Measurements from ENCODE around the gene TBPL2. TPM values are rescaled to one million over a fixed set of nuclear protein-coding genes. Genes with fewer than 3 reads are reported as not detected.

TBPL2 gene
- total RNA-seq, 1 experiment from 2014 or later: not detected

DNA sequence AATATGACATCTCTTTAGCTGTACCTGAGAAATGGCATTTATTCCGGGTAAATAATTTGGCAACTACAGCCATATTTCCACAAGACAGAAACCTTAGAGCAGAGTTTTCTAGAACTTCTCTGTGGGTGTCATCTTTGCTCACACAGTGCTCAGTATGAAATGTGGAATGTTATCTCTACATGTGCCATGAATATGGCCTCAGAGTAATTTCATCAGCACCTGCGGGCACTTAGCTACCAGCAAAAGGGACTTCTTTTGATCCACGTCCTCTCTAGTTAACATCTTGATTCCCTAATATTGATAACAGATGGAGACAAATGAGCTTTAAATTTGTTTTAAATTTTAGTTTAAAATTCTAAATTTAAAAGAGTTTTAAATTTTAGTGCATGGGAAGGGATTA is 25.9 kb downstream of the TBPL2 start:
- Histone ChIP-seq H3K4me3 (replicated peaks in 1 of 2; ENCODE audit: low read depth in 1 of 2, low read length in 2 of 2) (no peak overlapping the region), H3K27me3 (ENCODE audit: insufficient read depth, low read length) (no peaks in the 10 kb centered on the region), H3K27ac (ENCODE audit: low read depth, low read length) (no peak overlapping the region), H3K9me2 (ENCODE audit: insufficient read depth) (no peaks in the 10 kb centered on the region), H3K4me1 (ENCODE audit: control insufficient read depth in 1 of 2, insufficient read depth in 2 of 2, low read length in 2 of 2) (peaks cover 9 to 20% of the 10 kb centered on the region in 2 experiments), H3K79me2 (ENCODE audit: insufficient read depth, low read length) (peaks cover 20% of the 10 kb centered on the region), H3K9ac (ENCODE audit: low read length) (no peak overlapping the region), H3K36me3 (ENCODE audit: control insufficient read depth in 1 of 2, insufficient read depth in 2 of 2, low read length in 2 of 2) (no peaks in the 10 kb centered on the region), H3K9me3 (ENCODE audit: control insufficient read depth in 1 of 2, insufficient read depth in 1 of 2, low read depth in 1 of 2, low read length in 2 of 2) (no peaks in the 10 kb centered on the region), H2AFZ (ENCODE audit: low read depth, low read length, poor library complexity, severe bottlenecking) (no peak overlapping the region), H4K20me1 (ENCODE audit: insufficient read depth) (no peaks in the 10 kb centered on the region), H3K4me2 (ENCODE audit: low read length) (no peak overlapping the region)
- BruUV-seq (replicated peaks): no TSS peak
- DNase-seq (ENCODE audit: low read depth, low spot score): no peak
- no peak for TF ChIP-seq SIN3A (IDR thresholded peaks at IDR 0.05; ENCODE audit: low read depth)
- TF ChIP-seq, protein P1, sequence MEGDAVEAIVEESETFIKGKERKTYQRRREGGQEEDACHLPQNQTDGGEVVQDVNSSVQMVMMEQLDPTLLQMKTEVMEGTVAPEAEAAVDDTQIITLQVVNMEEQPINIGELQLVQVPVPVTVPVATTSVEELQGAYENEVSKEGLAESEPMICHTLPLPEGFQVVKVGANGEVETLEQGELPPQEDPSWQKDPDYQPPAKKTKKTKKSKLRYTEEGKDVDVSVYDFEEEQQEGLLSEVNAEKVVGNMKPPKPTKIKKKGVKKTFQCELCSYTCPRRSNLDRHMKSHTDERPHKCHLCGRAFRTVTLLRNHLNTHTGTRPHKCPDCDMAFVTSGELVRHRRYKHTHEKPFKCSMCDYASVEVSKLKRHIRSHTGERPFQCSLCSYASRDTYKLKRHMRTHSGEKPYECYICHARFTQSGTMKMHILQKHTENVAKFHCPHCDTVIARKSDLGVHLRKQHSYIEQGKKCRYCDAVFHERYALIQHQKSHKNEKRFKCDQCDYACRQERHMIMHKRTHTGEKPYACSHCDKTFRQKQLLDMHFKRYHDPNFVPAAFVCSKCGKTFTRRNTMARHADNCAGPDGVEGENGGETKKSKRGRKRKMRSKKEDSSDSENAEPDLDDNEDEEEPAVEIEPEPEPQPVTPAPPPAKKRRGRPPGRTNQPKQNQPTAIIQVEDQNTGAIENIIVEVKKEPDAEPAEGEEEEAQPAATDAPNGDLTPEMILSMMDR (IDR thresholded peaks at IDR 0.05 in 2 of 3, conservative IDR thresholded peaks at IDR 0.05 in 1 of 3; ENCODE audit: borderline replicate concordance in 1 of 3, insufficient read depth in 1 of 3, low read depth in 2 of 3, low read length in 2 of 3): no peak
- no peak for TF ChIP-seq ATF3 (IDR thresholded peaks at IDR 0.05)
- TF ChIP-seq RAD21 (IDR thresholded peaks at IDR 0.05; ENCODE audit: low read depth): no peak
- no peak for TF ChIP-seq SP1 (IDR thresholded peaks at IDR 0.05; ENCODE audit: low read depth)
- TF ChIP-seq POLR2A (IDR thresholded peaks at IDR 0.05; ENCODE audit: borderline replicate concordance, extremely low read depth, insufficient read depth, insufficient read length): no peak
- TF ChIP-seq CBX3 (IDR thresholded peaks at IDR 0.05; ENCODE audit: low read depth): no peak
- ChIA-PET CTCF (interaction anchor here (1.0 to 1.1 kb wide), 3 partner anchors 13 to 1068 kb away, joined by 3 to 6 read pairs (median 3); no protein-coding TSS in a partner anchor), RAD21 (ENCODE audit: low non-redundant PET in 1 of 2, low total read pairs in 2 of 2, uncharacterized antibody in 2 of 2, unreplicated experiment in 2 of 2) (no interaction called here), POLR2A (no interaction called here)
- intact Hi-C loops (cut with micrococcal nuclease): no loop called here
- no peak for ATAC-seq

DNA sequence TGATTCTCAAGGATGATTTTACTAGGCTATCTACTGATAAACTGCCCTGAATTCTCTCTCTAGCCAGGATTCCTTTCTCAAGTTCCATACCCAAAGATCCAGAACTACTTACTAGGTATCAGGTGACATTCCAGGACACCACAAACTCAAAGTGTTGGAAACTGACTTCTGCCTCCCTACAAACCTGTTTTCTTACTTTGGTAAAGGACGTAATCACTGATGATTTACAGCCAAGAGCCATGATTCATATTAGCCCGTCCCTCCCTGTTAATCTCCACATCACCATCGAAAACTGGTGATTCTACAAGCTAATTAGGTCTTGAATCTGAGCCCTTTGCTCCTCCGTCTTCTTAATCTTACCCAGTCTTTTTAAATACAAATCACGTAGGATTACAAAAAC is 27.7 kb downstream of the TBPL2 start:
- Histone ChIP-seq H3K27me3 (ENCODE audit: insufficient read depth, low read length) (no peaks in the 10 kb centered on the region), H2AFZ (ENCODE audit: low read depth, low read length, poor library complexity, severe bottlenecking) (peak overlapping the region; percentile 98), H3K79me2 (ENCODE audit: insufficient read depth, low read length) (peaks cover 31% of the 10 kb centered on the region), H3K9ac (ENCODE audit: low read length) (no peak overlapping the region), H3K9me2 (ENCODE audit: insufficient read depth) (no peaks in the 10 kb centered on the region), H3K4me1 (ENCODE audit: control insufficient read depth in 1 of 2, insufficient read depth in 2 of 2, low read length in 2 of 2) (peaks cover 9 to 20% of the 10 kb centered on the region in 2 experiments), H4K20me1 (ENCODE audit: insufficient read depth) (no peaks in the 10 kb centered on the region), H3K4me2 (ENCODE audit: low read length) (peak overlapping the region; percentile 98), H3K36me3 (ENCODE audit: control insufficient read depth in 1 of 2, insufficient read depth in 2 of 2, low read length in 2 of 2) (no peaks in the 10 kb centered on the region), H3K27ac (ENCODE audit: low read depth, low read length) (no peak overlapping the region), H3K4me3 (replicated peaks in 1 of 2; ENCODE audit: low read depth in 1 of 2, low read length in 2 of 2) (no peak overlapping the region), H3K9me3 (ENCODE audit: control insufficient read depth in 1 of 2, insufficient read depth in 1 of 2, low read depth in 1 of 2, low read length in 2 of 2) (no peaks in the 10 kb centered on the region)
- ChIA-PET POLR2A (no interaction called here), CTCF (no interaction called here), RAD21 (ENCODE audit: low non-redundant PET in 1 of 2, low total read pairs in 2 of 2, uncharacterized antibody in 2 of 2, unreplicated experiment in 2 of 2) (no interaction called here)
- no TSS peak for BruUV-seq (replicated peaks)
- DNase-seq (ENCODE audit: low read depth, low spot score) (no peak), ATAC-seq (no peak)
- intact Hi-C loops (cut with micrococcal nuclease): no loop called here
- TF ChIP-seq CEBPB (IDR thresholded peaks at IDR 0.05; ENCODE audit: low read depth) (no peak), SIN3A (IDR thresholded peaks at IDR 0.05; ENCODE audit: low read depth) (no peak), EZH2phosphoT487 (IDR thresholded peaks at IDR 0.05; ENCODE audit: borderline replicate concordance) (no peak), EGR1 (IDR thresholded peaks at IDR 0.05; ENCODE audit: low read depth) (no peak), ZNF274 (IDR thresholded peaks at IDR 0.05; ENCODE audit: low read depth, low read length) (no peak)
